Thyroid gland (tissue), 4 donors: ENCODE data around the gene PABPC1L.

Source experiments
- CTCF ChIP-seq, 6 experiments: fragments of 200-600 bp in 3 of 6; fragments of 450-650 bp in 3 of 6; sonication (generic) in 3 of 6; IDR thresholded peaks; one replicate each; pipeline ENCODE4 v1.5.1; 2016 to 2019; ENCODE audit warnings: antibody characterized with exemption in 6 of 6, mild to moderate bottlenecking in 2 of 6, inconsistent platforms in 1 of 6, moderate library complexity in 1 of 6
- POLR2A ChIP-seq, 2 donors: fragments of 450-650 bp; IDR thresholded peaks; one replicate each; pipeline ENCODE4 v1.6.1; 2017; ENCODE audit warnings: antibody characterized with exemption in 2 of 2, mild to moderate bottlenecking in 2 of 2, moderate library complexity in 1 of 2

GRCh38 chr20:44961011-44961869 lies 51.4 kb downstream of the PABPC1L start:
- no peak for TF ChIP-seq CTCF (IDR thresholded peaks at IDR 0.05)
- TF ChIP-seq POLR2A (IDR thresholded peaks at IDR 0.05) = no peak
